ENCODE data around the gene CORO2A.
"Not testable (repeated sequence)": the region's sequence is repeated elsewhere in the genome, so short reads cannot be mapped to it uniquely, and the experiment has no call there.

The CORO2A gene

GRCh38 chr9:98134702-98135557 is 57.5 kb downstream of the CORO2A start:
- Histone ChIP-seq H3K79me2 (ENCODE audit: low read length) (no peaks in the 10 kb centered on the region), H3K4me3 (ENCODE audit: low read length) (no peak overlapping the region), H3K36me3 (replicated peaks; ENCODE audit: low read depth, low read length) (no peaks in the 10 kb centered on the region), H3K4me2 (ENCODE audit: low read length) (no peak overlapping the region), H2AFZ (ENCODE audit: low read depth, low read length) (no peak overlapping the region), H3K9ac (ENCODE audit: low read length) (no peak overlapping the region), H3K9me3 (ENCODE audit: insufficient read depth, low read length) (no peaks in the 10 kb centered on the region), H4K20me1 (ENCODE audit: insufficient read depth, low read length) (no peaks in the 10 kb centered on the region), H3K27me3 (ENCODE audit: low read depth, low read length) (no peaks in the 10 kb centered on the region), H3K27ac (ENCODE audit: low read length) (no peak overlapping the region), H3K4me1 (ENCODE audit: low read length) (peaks cover 13% of the 10 kb centered on the region)
- no peak for TF ChIP-seq EZH2phosphoT487 (IDR thresholded peaks at IDR 0.05; ENCODE audit: low read depth)

GRCh38 chr9:98132806-98133631 is 59.4 kb downstream of the CORO2A start:
- no peaks in the 10 kb centered on the region for H3K36me3 ChIP-seq (replicated peaks; ENCODE audit: low read depth, low read length)
- no peaks in the 10 kb centered on the region for H4K20me1 ChIP-seq (ENCODE audit: insufficient read depth, low read length)
- H3K27ac ChIP-seq (ENCODE audit: low read length) = no peak overlapping the region
- H3K9me3 ChIP-seq (ENCODE audit: insufficient read depth, low read length) = no peaks in the 10 kb centered on the region
- no peak overlapping the region for H2AFZ ChIP-seq (ENCODE audit: low read depth, low read length)
- no peaks in the 10 kb centered on the region for H3K27me3 ChIP-seq (ENCODE audit: low read depth, low read length)
- TF ChIP-seq CTCF (IDR thresholded peaks at IDR 0.05; ENCODE audit: low read depth, low read length) (peak; percentile 38; the same call in 1 of the 2 replicates), EZH2phosphoT487 (IDR thresholded peaks at IDR 0.05; ENCODE audit: low read depth) (no peak)
- H3K9ac ChIP-seq (ENCODE audit: low read length) = no peak overlapping the region
- H3K4me3 ChIP-seq (ENCODE audit: low read length) = no peak overlapping the region
- no peaks in the 10 kb centered on the region for H3K79me2 ChIP-seq (ENCODE audit: low read length)
- peaks cover 30% of the 10 kb centered on the region for H3K4me1 ChIP-seq (ENCODE audit: low read length)
- H3K4me2 ChIP-seq (ENCODE audit: low read length) = peak overlapping the region; percentile 44

GRCh38 chr9:98132158-98132557 is 60.3 kb downstream of the CORO2A start:
- Histone ChIP-seq H3K4me1 (ENCODE audit: low read length) (peaks cover 30% of the 10 kb centered on the region), H2AFZ (ENCODE audit: low read depth, low read length) (no peak overlapping the region), H3K36me3 (replicated peaks; ENCODE audit: low read depth, low read length) (no peaks in the 10 kb centered on the region), H3K9me3 (ENCODE audit: insufficient read depth, low read length) (no peaks in the 10 kb centered on the region), H4K20me1 (ENCODE audit: insufficient read depth, low read length) (no peaks in the 10 kb centered on the region), H3K27ac (ENCODE audit: low read length) (no peak overlapping the region), H3K27me3 (ENCODE audit: low read depth, low read length) (no peaks in the 10 kb centered on the region), H3K4me2 (ENCODE audit: low read length) (no peak overlapping the region), H3K79me2 (ENCODE audit: low read length) (no peaks in the 10 kb centered on the region), H3K4me3 (ENCODE audit: low read length) (no peak overlapping the region), H3K9ac (ENCODE audit: low read length) (no peak overlapping the region)
- TF ChIP-seq CTCF (IDR thresholded peaks at IDR 0.05; ENCODE audit: low read depth, low read length) (no peak), EZH2phosphoT487 (IDR thresholded peaks at IDR 0.05; ENCODE audit: low read depth) (no peak)

- Histone ChIP-seq H3K9ac (ENCODE audit: low read length) (no peak overlapping the region), H3K4me2 (ENCODE audit: low read length) (no peak overlapping the region), H4K20me1 (ENCODE audit: insufficient read depth, low read length) (no peaks in the 10 kb centered on the region), H3K27me3 (ENCODE audit: low read depth, low read length) (no peaks in the 10 kb centered on the region), H3K27ac (ENCODE audit: low read length) (no peak overlapping the region), H3K36me3 (replicated peaks; ENCODE audit: low read depth, low read length) (no peaks in the 10 kb centered on the region), H3K4me3 (ENCODE audit: low read length) (no peak overlapping the region), H3K9me3 (ENCODE audit: insufficient read depth, low read length) (no peaks in the 10 kb centered on the region), H3K79me2 (ENCODE audit: low read length) (no peaks in the 10 kb centered on the region), H3K4me1 (ENCODE audit: low read length) (peaks cover 30% of the 10 kb centered on the region), H2AFZ (ENCODE audit: low read depth, low read length) (no peak overlapping the region)
- TF ChIP-seq CTCF (IDR thresholded peaks at IDR 0.05; ENCODE audit: low read depth, low read length) (no peak), EZH2phosphoT487 (IDR thresholded peaks at IDR 0.05; ENCODE audit: low read depth) (no peak)
These were observed 61.7 kb downstream of the CORO2A start for GRCh38 chr9:98130576-98131228.

- not testable (repeated sequence) for H3K27me3 ChIP-seq (ENCODE audit: low read depth, low read length); H2AFZ ChIP-seq (ENCODE audit: low read depth, low read length); H3K79me2 ChIP-seq (ENCODE audit: low read length); H3K36me3 ChIP-seq (replicated peaks; ENCODE audit: low read depth, low read length); H3K9me3 ChIP-seq (ENCODE audit: insufficient read depth, low read length); H3K4me3 ChIP-seq (ENCODE audit: low read length); H4K20me1 ChIP-seq (ENCODE audit: insufficient read depth, low read length); H3K9ac ChIP-seq (ENCODE audit: low read length); H3K27ac ChIP-seq (ENCODE audit: low read length)
- Histone ChIP-seq H3K4me2 (ENCODE audit: low read length) (peak overlapping the region; percentile 80; the same call in 1 of the 2 replicates), H3K4me1 (ENCODE audit: low read length) (peaks cover 30% of the 10 kb centered on the region)
These were observed 62.4 kb downstream of the CORO2A start for GRCh38 chr9:98130060-98130459.

Data from OCI-LY3 (cell line).